ENCODE results near the gene MYOM3. TPM values are rescaled to one million over a fixed set of nuclear protein-coding genes. Genes with fewer than 3 reads are reported as not detected.

The MYOM3 gene
- total and polyA plus RNA-seq, 2 of the 13 experiments (the other 11 are each of a cell fraction or from before 2014, with no cell fraction given): 5.8 to 15.3 TPM

DNA sequence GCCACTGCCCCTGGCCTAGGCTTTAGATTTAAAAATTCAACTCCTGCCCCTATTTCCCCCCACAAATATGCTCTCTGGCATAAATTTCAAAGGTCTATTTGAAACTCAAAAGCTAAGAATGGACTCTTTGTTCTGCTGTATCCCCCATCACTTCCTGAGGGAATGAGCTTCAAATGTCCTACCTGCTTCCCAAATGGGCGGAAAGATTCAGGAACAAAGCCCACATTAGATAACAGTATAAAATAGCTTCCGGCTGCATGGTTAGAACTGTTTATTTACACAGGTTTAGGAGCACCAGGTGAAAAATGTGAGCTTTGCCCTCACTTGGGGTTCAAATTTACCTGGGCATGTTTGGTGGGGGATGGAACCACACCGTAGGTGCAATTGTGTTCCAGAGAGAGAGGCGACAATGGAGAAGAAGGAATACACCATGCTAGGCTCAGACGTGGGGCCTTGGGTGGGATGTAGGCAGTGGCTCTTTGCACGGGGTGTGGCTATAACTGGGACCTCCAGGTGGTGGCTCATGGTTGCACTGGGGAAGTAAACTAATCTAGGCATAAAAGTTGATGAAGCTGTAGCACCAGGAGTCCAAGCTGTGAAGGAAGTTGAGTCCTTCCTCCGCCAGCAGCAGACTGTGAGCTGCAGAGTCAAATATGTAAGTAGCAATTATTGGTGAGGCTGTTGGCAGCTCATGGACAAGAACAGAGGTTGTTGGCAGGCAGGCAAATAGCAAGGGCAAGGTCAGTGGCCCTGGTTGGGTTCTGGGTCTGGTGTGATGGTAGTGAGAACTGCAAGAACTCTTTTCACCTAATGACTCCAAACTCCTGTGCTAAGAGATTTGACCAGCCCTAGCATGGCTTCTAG lies 90.3 kb downstream of the MYOM3 start (continued):
- TF ChIP-seq FOXO1 (CRISPR knock-in tag; IDR thresholded peaks at IDR 0.05): peak; percentile 95
- no peak for TF ChIP-seq ZKSCAN1 (IDR thresholded peaks at IDR 0.05; ENCODE audit: low read length)
- TF ChIP-seq NAIF1 (CRISPR knock-in tag; IDR thresholded peaks at IDR 0.05; ENCODE audit: borderline replicate concordance): no peak
- TF ChIP-seq ZFP36L1 (CRISPR knock-in tag; IDR thresholded peaks at IDR 0.05): peak; percentile 78
- peak; percentile 31; the same call in 1 of the 2 replicates for TF ChIP-seq ZMYM4 (CRISPR knock-in tag; IDR thresholded peaks at IDR 0.05)
- TF ChIP-seq MTA3 (CRISPR knock-in tag; IDR thresholded peaks at IDR 0.05): no peak
- peak; percentile 97 for TF ChIP-seq RCOR2 (CRISPR knock-in tag; IDR thresholded peaks at IDR 0.05)
- TF ChIP-seq MED8 (CRISPR knock-in tag; IDR thresholded peaks at IDR 0.05; ENCODE audit: insufficient replicate concordance): peak; percentile 95
- TF ChIP-seq, protein P1, sequence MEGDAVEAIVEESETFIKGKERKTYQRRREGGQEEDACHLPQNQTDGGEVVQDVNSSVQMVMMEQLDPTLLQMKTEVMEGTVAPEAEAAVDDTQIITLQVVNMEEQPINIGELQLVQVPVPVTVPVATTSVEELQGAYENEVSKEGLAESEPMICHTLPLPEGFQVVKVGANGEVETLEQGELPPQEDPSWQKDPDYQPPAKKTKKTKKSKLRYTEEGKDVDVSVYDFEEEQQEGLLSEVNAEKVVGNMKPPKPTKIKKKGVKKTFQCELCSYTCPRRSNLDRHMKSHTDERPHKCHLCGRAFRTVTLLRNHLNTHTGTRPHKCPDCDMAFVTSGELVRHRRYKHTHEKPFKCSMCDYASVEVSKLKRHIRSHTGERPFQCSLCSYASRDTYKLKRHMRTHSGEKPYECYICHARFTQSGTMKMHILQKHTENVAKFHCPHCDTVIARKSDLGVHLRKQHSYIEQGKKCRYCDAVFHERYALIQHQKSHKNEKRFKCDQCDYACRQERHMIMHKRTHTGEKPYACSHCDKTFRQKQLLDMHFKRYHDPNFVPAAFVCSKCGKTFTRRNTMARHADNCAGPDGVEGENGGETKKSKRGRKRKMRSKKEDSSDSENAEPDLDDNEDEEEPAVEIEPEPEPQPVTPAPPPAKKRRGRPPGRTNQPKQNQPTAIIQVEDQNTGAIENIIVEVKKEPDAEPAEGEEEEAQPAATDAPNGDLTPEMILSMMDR (CRISPR knock-in tag; IDR thresholded peaks at IDR 0.05): 0 out of 2 replicates have a peak, but pooled peaks have one; percentile 6
- no peak for TF ChIP-seq BORCS8-MEF2B (CRISPR knock-in tag; IDR thresholded peaks at IDR 0.05)
- peak; percentile 97 for TF ChIP-seq NCOA2 (CRISPR knock-in tag; IDR thresholded peaks at IDR 0.05)
- no peak for TF ChIP-seq CBX2 (IDR thresholded peaks at IDR 0.05; ENCODE audit: low read depth, low read length)
- TF ChIP-seq CBX2 (CRISPR knock-in tag; IDR thresholded peaks at IDR 0.05; ENCODE audit: low read depth): no peak
- peak; percentile 55; the same call in 1 of the 2 replicates for TF ChIP-seq ZNF766 (CRISPR knock-in tag; IDR thresholded peaks at IDR 0.05; ENCODE audit: borderline replicate concordance)
- peak; percentile 38; the same call in 1 of the 2 replicates for TF ChIP-seq ZNF292 (CRISPR knock-in tag; IDR thresholded peaks at IDR 0.05; ENCODE audit: borderline replicate concordance, low read depth)
- peak; percentile 64; the same call in 1 of the 2 replicates for TF ChIP-seq THAP11 (CRISPR knock-in tag; IDR thresholded peaks at IDR 0.05)
- TF ChIP-seq, protein P2, sequence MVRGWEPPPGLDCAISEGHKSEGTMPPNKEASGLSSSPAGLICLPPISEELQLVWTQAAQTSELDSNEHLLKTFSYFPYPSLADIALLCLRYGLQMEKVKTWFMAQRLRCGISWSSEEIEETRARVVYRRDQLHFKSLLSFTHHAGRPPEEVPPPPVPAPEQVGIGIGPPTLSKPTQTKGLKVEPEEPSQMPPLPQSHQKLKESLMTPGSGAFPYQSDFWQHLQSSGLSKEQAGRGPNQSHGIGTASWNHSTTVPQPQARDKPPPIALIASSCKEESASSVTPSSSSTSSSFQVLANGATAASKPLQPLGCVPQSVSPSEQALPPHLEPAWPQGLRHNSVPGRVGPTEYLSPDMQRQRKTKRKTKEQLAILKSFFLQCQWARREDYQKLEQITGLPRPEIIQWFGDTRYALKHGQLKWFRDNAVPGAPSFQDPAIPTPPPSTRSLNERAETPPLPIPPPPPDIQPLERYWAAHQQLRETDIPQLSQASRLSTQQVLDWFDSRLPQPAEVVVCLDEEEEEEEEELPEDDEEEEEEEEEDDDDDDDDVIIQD (CRISPR knock-in tag; IDR thresholded peaks at IDR 0.05; ENCODE audit: low read depth): peak; percentile 71
- TF ChIP-seq ZSCAN31 (CRISPR knock-in tag; IDR thresholded peaks at IDR 0.05; ENCODE audit: low read depth): peak; percentile 75
- TF ChIP-seq GATAD2A (CRISPR knock-in tag; IDR thresholded peaks at IDR 0.05): peak; percentile 92
- no peak for TF ChIP-seq ZZZ3 (CRISPR knock-in tag; IDR thresholded peaks at IDR 0.05; ENCODE audit: borderline replicate concordance)
- TF ChIP-seq, protein P3, sequence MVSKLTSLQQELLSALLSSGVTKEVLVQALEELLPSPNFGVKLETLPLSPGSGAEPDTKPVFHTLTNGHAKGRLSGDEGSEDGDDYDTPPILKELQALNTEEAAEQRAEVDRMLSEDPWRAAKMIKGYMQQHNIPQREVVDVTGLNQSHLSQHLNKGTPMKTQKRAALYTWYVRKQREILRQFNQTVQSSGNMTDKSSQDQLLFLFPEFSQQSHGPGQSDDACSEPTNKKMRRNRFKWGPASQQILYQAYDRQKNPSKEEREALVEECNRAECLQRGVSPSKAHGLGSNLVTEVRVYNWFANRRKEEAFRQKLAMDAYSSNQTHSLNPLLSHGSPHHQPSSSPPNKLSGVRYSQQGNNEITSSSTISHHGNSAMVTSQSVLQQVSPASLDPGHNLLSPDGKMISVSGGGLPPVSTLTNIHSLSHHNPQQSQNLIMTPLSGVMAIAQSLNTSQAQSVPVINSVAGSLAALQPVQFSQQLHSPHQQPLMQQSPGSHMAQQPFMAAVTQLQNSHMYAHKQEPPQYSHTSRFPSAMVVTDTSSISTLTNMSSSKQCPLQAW (CRISPR knock-in tag; IDR thresholded peaks at IDR 0.05): peak; percentile 89
- TF ChIP-seq SOX5 (CRISPR knock-in tag; IDR thresholded peaks at IDR 0.05; ENCODE audit: borderline replicate concordance): peak; percentile 95
- TF ChIP-seq THYN1 (CRISPR knock-in tag; IDR thresholded peaks at IDR 0.05; ENCODE audit: borderline replicate concordance, low read depth): no peak

All from HepG2 (cell line).